ENCODE data around the gene TMEM255B.

Gene TMEM255B

DNA sequence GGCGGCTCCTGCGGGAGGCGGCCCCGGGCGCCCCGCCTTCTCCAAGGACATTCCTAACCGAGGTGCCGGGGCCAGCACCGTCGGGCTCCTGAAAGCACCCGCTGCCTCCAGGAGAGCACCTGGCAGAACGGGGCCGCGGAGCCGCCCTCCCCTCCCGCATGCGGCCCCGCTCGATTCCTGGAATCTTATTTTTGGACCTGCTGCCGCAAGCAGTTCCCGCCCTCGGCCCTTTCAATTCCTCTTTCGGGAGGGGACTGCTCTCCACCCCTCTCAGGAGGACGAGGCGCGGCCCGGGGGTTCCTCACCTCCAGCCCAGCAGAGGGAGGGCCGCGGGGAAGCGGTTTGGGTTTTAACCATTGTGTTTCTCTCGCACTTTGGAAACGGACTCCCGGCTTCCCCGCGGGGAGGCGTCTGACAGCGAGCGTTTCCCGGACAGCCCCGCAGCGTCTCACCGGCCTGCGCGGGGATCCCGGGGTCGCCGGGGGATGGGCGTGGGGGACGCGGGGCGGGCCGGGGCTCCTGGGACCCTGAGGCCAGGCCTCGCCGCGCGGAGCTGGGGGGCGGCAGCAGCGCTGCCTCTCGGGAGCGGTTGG, 104.0 kb downstream of the TMEM255B start:
- TF ChIP-seq, protein P1, sequence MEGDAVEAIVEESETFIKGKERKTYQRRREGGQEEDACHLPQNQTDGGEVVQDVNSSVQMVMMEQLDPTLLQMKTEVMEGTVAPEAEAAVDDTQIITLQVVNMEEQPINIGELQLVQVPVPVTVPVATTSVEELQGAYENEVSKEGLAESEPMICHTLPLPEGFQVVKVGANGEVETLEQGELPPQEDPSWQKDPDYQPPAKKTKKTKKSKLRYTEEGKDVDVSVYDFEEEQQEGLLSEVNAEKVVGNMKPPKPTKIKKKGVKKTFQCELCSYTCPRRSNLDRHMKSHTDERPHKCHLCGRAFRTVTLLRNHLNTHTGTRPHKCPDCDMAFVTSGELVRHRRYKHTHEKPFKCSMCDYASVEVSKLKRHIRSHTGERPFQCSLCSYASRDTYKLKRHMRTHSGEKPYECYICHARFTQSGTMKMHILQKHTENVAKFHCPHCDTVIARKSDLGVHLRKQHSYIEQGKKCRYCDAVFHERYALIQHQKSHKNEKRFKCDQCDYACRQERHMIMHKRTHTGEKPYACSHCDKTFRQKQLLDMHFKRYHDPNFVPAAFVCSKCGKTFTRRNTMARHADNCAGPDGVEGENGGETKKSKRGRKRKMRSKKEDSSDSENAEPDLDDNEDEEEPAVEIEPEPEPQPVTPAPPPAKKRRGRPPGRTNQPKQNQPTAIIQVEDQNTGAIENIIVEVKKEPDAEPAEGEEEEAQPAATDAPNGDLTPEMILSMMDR (conservative IDR thresholded peaks at IDR 0.05): no peak
- no peak overlapping the region for H3K27ac ChIP-seq

GRCh38 chr13:113863524-113864272, 104.7 kb downstream of the TMEM255B start, which contains the start of gene GAS6:
Gene GAS6, minus strand, starts transcription at chr13:113864076. Its CDS starts 156 bp downstream, at chr13:113863920.
- H3K27ac ChIP-seq: no peak within 1 kb of the TSS
- TF ChIP-seq, protein P1 (conservative IDR thresholded peaks at IDR 0.05): no peak

- TF ChIP-seq, protein P1 (conservative IDR thresholded peaks at IDR 0.05): no peak
- no peak overlapping the region for H3K27ac ChIP-seq
These were observed 105.4 kb downstream of the TMEM255B start for GRCh38 chr13:113864273-113864890.

DNA sequence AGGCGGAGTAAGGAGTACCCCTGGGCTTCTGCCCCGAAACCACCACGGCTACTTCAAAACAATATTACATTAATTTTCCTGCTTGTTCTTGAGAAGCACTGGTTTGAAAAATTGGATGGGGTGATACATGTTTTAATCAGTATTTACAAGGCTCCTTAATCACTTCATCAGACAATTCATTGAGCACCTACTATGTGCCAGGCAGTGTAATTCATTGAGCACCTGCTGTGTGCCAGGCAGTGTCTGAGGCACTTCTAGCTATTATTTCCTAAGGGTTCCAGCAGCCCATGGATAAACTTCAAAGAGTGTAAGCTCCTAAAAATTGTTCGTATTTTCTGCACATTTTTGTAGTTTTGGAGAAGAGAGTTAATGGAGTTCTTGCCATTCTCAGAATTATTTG, 106.4 kb downstream of the TMEM255B start:
- no peak overlapping the region for H3K27ac ChIP-seq

More for the DNA sequence above, 106.4 kb downstream of the TMEM255B start:
- TF ChIP-seq, protein P1 (conservative IDR thresholded peaks at IDR 0.05): no peak
